Adrenal gland (tissue), 12 donors: ENCODE measurements around the gene AGTPBP1. TPM values are rescaled to one million over a fixed set of nuclear protein-coding genes. Genes with fewer than 3 reads are reported as not detected.

ENCODE experiments used
- DNase-seq, 7 donors: peaks; one replicate each; pipeline ENCODE4 v3.0.0-alpha.2; 2019 to 2020
- H3K27ac ChIP-seq, 5 donors: fragments of 200-600 bp; sonication (generic) in 4 of 5; 1 replicate in 3 of 5; 2 replicates in 2 of 5; pipeline versions ENCODE4 v1.5.1 to v1.8.0; 2016 to 2020; ENCODE audit warnings: mild to moderate bottlenecking in 1 of 5
- H3K27me3 ChIP-seq: fragments of 200-600 bp; 2 replicates; pipeline ENCODE4 v1.8.0; 2021
- H3K36me3 ChIP-seq, 2 donors: fragments of 200-600 bp; replicated peaks in 1 of 2; 1 replicate in 1 of 2; 2 replicates in 1 of 2; pipeline versions ENCODE4 v1.5.1 to v1.8.0; 2018 to 2022
- H3K4me1 ChIP-seq, 2 donors: fragments of 200-600 bp; replicated peaks in 1 of 2; 1 replicate in 1 of 2; 2 replicates in 1 of 2; pipeline versions ENCODE4 v1.5.1 to v1.8.0; 2018 to 2021
- H3K4me3 ChIP-seq, 4 donors: fragments of 200-600 bp; sonication (generic) in 3 of 4; one replicate each; pipeline ENCODE4 v1.5.1; 2016 to 2018
- H3K9me3 ChIP-seq, 3 donors: fragments of 200-600 bp; sonication (generic) in 1 of 3; replicated peaks in 1 of 3; 1 replicate in 2 of 3; 2 replicates in 1 of 3; pipeline versions ENCODE4 v1.5.1 to v1.8.0; 2016 to 2021
- CTCF ChIP-seq, 6 experiments: fragments of 450-650 bp in 4 of 6; fragments of 200-600 bp in 2 of 6; sonication (generic) in 1 of 6; IDR thresholded peaks; 1 replicate in 5 of 6; 2 replicates in 1 of 6; pipeline versions ENCODE4 v1.5.1 to v1.8.0; 2016 to 2021; ENCODE audit warnings: antibody characterized with exemption in 6 of 6, mild to moderate bottlenecking in 2 of 6, moderate library complexity in 1 of 6
- POLR2A ChIP-seq, 2 donors: fragments of 450-650 bp; IDR thresholded peaks; one replicate each; pipeline ENCODE4 v1.6.1; 2017; ENCODE audit warnings: antibody characterized with exemption in 2 of 2, mild to moderate bottlenecking in 2 of 2, moderate library complexity in 1 of 2
- WGBS, 4 donors: extraction: QIAGEN DNeasy Blood & Tissue Kit in 2 of 4; methylation state at CpG; one replicate each; pipeline versions ENCODE4 v1.1.5 to v1.1.7; 2013 to 2017; 5-methylcytosine and 5-hydroxymethylcytosine counted together
- intact Hi-C, 2 donors: fragments of 100-400 bp; cut with DNase I; formaldehyde crosslinking; loops; one replicate each; pipeline versions ENCODE4 v1.14.1 to v1.15.0; 2022 to 2023
- polyA plus RNA-seq, 3 donors: library from polyadenylated mRNA; stranded (reverse); fragments of 200-250 nt in 2 of 3; fragments of 350-450 nt in 1 of 3; fragmentation: Illumina TruSeq in 1 of 3; extraction: RNeasy Lipid Tissue Mini Kit (QIAGEN cat#74804) in 1 of 3; gene quantifications; one replicate each; pipeline ENCODE4 v1.2.3, GENCODE V29; 2013 to 2014
- total RNA-seq, 9 donors: library from RNA; depleted of rRNA in 4 of 9; stranded (reverse); fragments of >200 nt in 4 of 9; fragments of 120-200 nt in 1 of 9; fragmentation: NEBNext Ultra II Directional in 1 of 9; extraction: Animal tissue kit (Norgen Biotek cat#: 25700) in 1 of 9; gene quantifications; one replicate each; pipeline versions ENCODE4 v1.1.0 to v1.2.4, GENCODE V29; 2013 to 2023
- donor health status: healthy with polysubstance abuse.
- donor health status: Bipolar disorder and iron deficiency.
- donor health status: DM: yes; HTN: yes; CAD: no.
- donor health status: DM: no; HTN: no; CAD: no.
- donor health status: DM: no; HTN: no; CAD: no.
- donor health status: DM: yes; HTN: yes; CAD: no.

Gene AGTPBP1
- total and polyA plus RNA-seq, 12 donors: 4.2 to 27.5 (median 11.6) TPM

GRCh38 chr9:85737671-85738070 lies 4.1 kb downstream of the AGTPBP1 start:
- H3K27ac ChIP-seq: no peak overlapping the region
- no peak overlapping the region for H3K4me3 ChIP-seq
- intact Hi-C loops: no loop called here
- H3K9me3 ChIP-seq: no peaks in the 10 kb centered on the region
- no peaks in the 10 kb centered on the region for H3K36me3 ChIP-seq
- DNase-seq: no peak
- H3K27me3 ChIP-seq: no peaks in the 10 kb centered on the region
- TF ChIP-seq CTCF (IDR thresholded peaks at IDR 0.05): no peak
- no peak for TF ChIP-seq POLR2A (IDR thresholded peaks at IDR 0.05)
- 83 to 98% (median 94%) methylated on average over 3 of the region's 3 CpGs for WGBS, 4 donors
- H3K4me1 ChIP-seq: peaks cover 0 to 11% of the 10 kb centered on the region in 2 donors

- no peak for TF ChIP-seq POLR2A (IDR thresholded peaks at IDR 0.05)
- TF ChIP-seq CTCF (IDR thresholded peaks at IDR 0.05): no peak
- 78 to 80% (median 79%) methylated on average over 4 of the region's 4 CpGs for WGBS, 4 donors
- DNase-seq: no peak
- Histone ChIP-seq H3K27ac (no peak overlapping the region), H3K9me3 (no peaks in the 10 kb centered on the region), H3K36me3 (no peaks in the 10 kb centered on the region), H3K27me3 (no peaks in the 10 kb centered on the region), H3K4me3 (no peak overlapping the region), H3K4me1 (peaks cover 0 to 12% of the 10 kb centered on the region in 2 donors)
- intact Hi-C loops: no loop called here
These were observed 10.7 kb downstream of the AGTPBP1 start for GRCh38 chr9:85730916-85731630.

DNA sequence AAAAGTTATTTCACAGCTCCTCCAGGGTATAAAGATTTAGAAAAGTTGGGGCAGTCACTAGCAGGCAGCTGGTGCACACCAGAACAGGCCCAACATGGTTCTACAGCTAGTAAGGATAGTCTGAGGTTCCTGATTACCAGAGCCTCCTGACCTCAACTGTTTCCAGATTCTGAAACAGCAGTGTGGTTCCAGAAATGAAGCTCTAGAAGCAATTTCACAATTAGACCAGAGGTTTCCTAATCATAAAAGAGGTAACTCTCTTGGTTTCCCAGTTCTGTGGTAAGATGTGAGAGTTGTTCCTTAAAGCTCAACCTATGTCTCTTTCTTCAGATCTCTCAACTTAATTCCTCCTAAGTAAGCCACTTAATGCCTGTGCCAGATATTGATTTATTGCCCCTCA lies 11.9 kb downstream of the AGTPBP1 start:
- Histone ChIP-seq H3K27me3 (no peaks in the 10 kb centered on the region), H3K4me1 (peaks cover 0 to 12% of the 10 kb centered on the region in 2 donors), H3K27ac (no peak overlapping the region), H3K36me3 (no peaks in the 10 kb centered on the region), H3K4me3 (no peak overlapping the region), H3K9me3 (no peaks in the 10 kb centered on the region)
- no peak for TF ChIP-seq POLR2A (IDR thresholded peaks at IDR 0.05)
- TF ChIP-seq CTCF (IDR thresholded peaks at IDR 0.05): no peak
- intact Hi-C loops: no loop called here
- DNase-seq: peak in 1 of 7 donors; percentile 9

- no peak for DNase-seq
- H3K36me3 ChIP-seq: no peaks in the 10 kb centered on the region
- H3K9me3 ChIP-seq: no peaks in the 10 kb centered on the region
- intact Hi-C loops: no loop called here
- peaks cover 0 to 12% of the 10 kb centered on the region in 2 donors for H3K4me1 ChIP-seq
- WGBS, 4 donors: 46 to 65% (median 46%) methylated on average over 2 of the region's 2 CpGs
- no peaks in the 10 kb centered on the region for H3K27me3 ChIP-seq
- H3K27ac ChIP-seq: no peak overlapping the region
- no peak overlapping the region for H3K4me3 ChIP-seq
- TF ChIP-seq POLR2A (IDR thresholded peaks at IDR 0.05) (no peak), CTCF (IDR thresholded peaks at IDR 0.05) (no peak)
These were observed 14.3 kb downstream of the AGTPBP1 start for GRCh38 chr9:85727500-85727899.
